IMR-90 (cell line): ENCODE results near the gene ZAP70. TPM values are rescaled to one million over a fixed set of nuclear protein-coding genes. Genes with fewer than 3 reads are reported as not detected.

Experiments used
- ATAC-seq: fragments of 200-7000 bp; cut with Tn5 transposase; 2 replicates; pipeline ENCODE4 v1.9.1; 2020; ENCODE audit warnings: low read depth, mild to moderate bottlenecking, moderate library complexity
- BruUV-seq: library from RNA; stranded (reverse); fragments of 400-500 nt; replicated peaks from 2 replicates; lab custom pipeline; 2021; lab: Mats Ljungman, UMichigan
- CTCF ChIA-PET: fragments of 300-600 bp; formaldehyde crosslinking; extraction: SDS; loops from one replicate; lab custom pipeline; 2021; ENCODE audit warnings: antibody characterized with exemption; lab: Yijun Ruan, JAX
- POLR2A ChIA-PET: fragments of 300-600 bp; sonication (Branson Sonifier 250); formaldehyde crosslinking; loops from one replicate; lab custom pipeline; 2022; ENCODE audit warnings: antibody characterized with exemption; ENCODE audit not compliant: unreplicated experiment; lab: Charles Lee
- DNase-seq: peaks from one replicate; pipeline ENCODE4 v3.0.0; 2013
- H2AFZ ChIP-seq: replicated peaks from 2 replicates; pipeline ENCODE3; 2013; ENCODE audit warnings: low read length, mild to moderate bottlenecking; ENCODE audit not compliant: poor library complexity
- H2AK5ac ChIP-seq: 2 replicates; pipeline ENCODE4 v1.6.1; 2013; ENCODE audit warnings: low read depth, low read length, inconsistent platforms
- H2AK9ac ChIP-seq: replicated peaks from 2 replicates; pipeline ENCODE3; 2013; ENCODE audit warnings: mild to moderate bottlenecking, low read depth, low read length, moderate library complexity; ENCODE audit not compliant: poor library complexity
- H2BK120ac ChIP-seq: 2 replicates; pipeline ENCODE4 v1.6.1; 2013; ENCODE audit warnings: low read depth, low read length, inconsistent platforms
- H2BK15ac ChIP-seq: 3 replicates; pipeline ENCODE4 v1.6.1; 2013; ENCODE audit warnings: low read depth, low read length, inconsistent platforms
- H2BK20ac ChIP-seq: 2 replicates; pipeline ENCODE4 v1.6.1; 2013; ENCODE audit warnings: low read depth, mild to moderate bottlenecking, inconsistent platforms, low read length, moderate library complexity
- H2BK5ac ChIP-seq: 2 replicates; pipeline ENCODE4 v1.6.1; 2013; ENCODE audit warnings: mild to moderate bottlenecking, low read depth, low read length, inconsistent platforms; ENCODE audit not compliant: poor library complexity, severe bottlenecking
- H3K14ac ChIP-seq: replicated peaks from 2 replicates; pipeline ENCODE4 v1.6.1; 2013; ENCODE audit warnings: low read depth, low read length, inconsistent platforms
- H3K18ac ChIP-seq: 2 replicates; pipeline ENCODE4 v1.6.1; 2013; ENCODE audit warnings: low read depth, low read length, control low read depth
- H3K23ac ChIP-seq: 2 replicates; pipeline ENCODE4 v1.6.1; 2013; ENCODE audit warnings: low read depth, low read length, inconsistent platforms
- H3K27ac ChIP-seq: 2 replicates; pipeline ENCODE4 v1.5.1; 2013; ENCODE audit warnings: mild to moderate bottlenecking, control low read depth, low read length; ENCODE audit not compliant: insufficient read depth
- H3K27me3 ChIP-seq: 2 replicates; pipeline ENCODE4 v1.6.1; 2013; ENCODE audit warnings: low read length; ENCODE audit not compliant: control insufficient read depth, insufficient read depth
- H3K36me3 ChIP-seq: 2 replicates; pipeline ENCODE4 v1.6.1; 2013; ENCODE audit warnings: low read length, mixed read lengths; ENCODE audit not compliant: control insufficient read depth, insufficient read depth
- H3K4ac ChIP-seq: 2 replicates; pipeline ENCODE4 v1.6.1; 2013; ENCODE audit warnings: low read depth, low read length, inconsistent platforms
- H3K4me1 ChIP-seq: 2 replicates; pipeline ENCODE4 v1.6.1; 2013; ENCODE audit warnings: low read length, mixed read lengths; ENCODE audit not compliant: control insufficient read depth, insufficient read depth
- H3K4me2 ChIP-seq: 2 replicates; pipeline ENCODE4 v1.6.1; 2013; ENCODE audit warnings: low read depth, mild to moderate bottlenecking, control low read depth, low read length, moderate library complexity
- H3K4me3 ChIP-seq: 2 replicates; pipeline ENCODE4 v1.5.1; 2013; ENCODE audit warnings: low read depth, mild to moderate bottlenecking, control low read depth, low read length, moderate library complexity; ENCODE audit not compliant: insufficient read depth
- H3K56ac ChIP-seq: 2 replicates; pipeline ENCODE4 v1.6.1; 2013; ENCODE audit warnings: low read length, inconsistent platforms; ENCODE audit not compliant: insufficient read depth; ENCODE audit errors: extremely low read depth
- H3K79me1 ChIP-seq, 2 experiments: 2 replicates each; pipeline ENCODE4 v1.6.1; 2013; ENCODE audit warnings: low read length in 2 of 2, inconsistent platforms in 1 of 2, low read depth in 1 of 2
- H3K9ac ChIP-seq: 2 replicates; pipeline ENCODE4 v1.6.1; 2013; ENCODE audit warnings: low read depth, low read length, control low read depth
- H3K9me1 ChIP-seq: 2 replicates; pipeline ENCODE4 v1.6.1; 2013; ENCODE audit warnings: low read length, inconsistent platforms; ENCODE audit not compliant: insufficient read depth
- H3K9me3 ChIP-seq: 2 replicates; pipeline ENCODE4 v1.6.1; 2013; ENCODE audit warnings: low read length; ENCODE audit not compliant: control insufficient read depth, insufficient read depth
- H4K20me1 ChIP-seq: 2 replicates; pipeline ENCODE4 v1.6.1; 2013; ENCODE audit warnings: low read length, inconsistent platforms; ENCODE audit not compliant: insufficient read depth
- H4K5ac ChIP-seq: 2 replicates; pipeline ENCODE4 v1.6.1; 2013; ENCODE audit warnings: mild to moderate bottlenecking, low read depth, low read length, control low read depth
- H4K8ac ChIP-seq, 2 experiments: 2 replicates each; pipeline ENCODE4 v1.6.1; 2013; ENCODE audit warnings: low read depth in 2 of 2, low read length in 2 of 2, control low read depth in 1 of 2, inconsistent platforms in 1 of 2
- H4K91ac ChIP-seq: 2 replicates; pipeline ENCODE4 v1.6.1; 2013; ENCODE audit warnings: low read depth, low read length, inconsistent platforms; ENCODE audit not compliant: insufficient read depth
- BHLHE40 ChIP-seq: fragments of 150-350 bp; IDR thresholded peaks from 2 replicates; pipeline ENCODE4 v1.6.1; 2016; ENCODE audit warnings: mild to moderate bottlenecking, low read depth, low read length
- CEBPB ChIP-seq: IDR thresholded peaks from 2 replicates; pipeline ENCODE4 v1.6.1; 2012; ENCODE audit warnings: low read depth, low read length, improper control_type of control experiment
- FOS ChIP-seq: fragments of 150-350 bp; IDR thresholded peaks from 2 replicates; pipeline ENCODE4 v1.6.1; 2016; ENCODE audit warnings: low read depth, low read length
- MAZ ChIP-seq: IDR thresholded peaks from 2 replicates; pipeline ENCODE4 v1.6.1; 2012; ENCODE audit warnings: low read depth, mild to moderate bottlenecking, low read length, improper control_type of control experiment, moderate library complexity, borderline replicate concordance
- NFE2L2 ChIP-seq: fragments of 150-350 bp; IDR thresholded peaks from 2 replicates; pipeline ENCODE4 v1.6.1; 2016; ENCODE audit warnings: low read depth, mild to moderate bottlenecking, low read length
- POLR2A ChIP-seq: IDR thresholded peaks from 2 replicates; pipeline ENCODE4 v1.6.1; 2012; ENCODE audit warnings: mild to moderate bottlenecking, low read depth, low read length
- RAD21 ChIP-seq: IDR thresholded peaks from 2 replicates; pipeline ENCODE4 v1.6.1; 2012; ENCODE audit warnings: low read length, improper control_type of control experiment
- RCOR1 ChIP-seq: IDR thresholded peaks from 2 replicates; pipeline ENCODE4 v1.6.1; 2012; ENCODE audit warnings: mild to moderate bottlenecking, low read length, improper control_type of control experiment; ENCODE audit not compliant: insufficient replicate concordance
- RFX5 ChIP-seq: IDR thresholded peaks from 2 replicates; pipeline ENCODE4 v1.8.0; 2012; ENCODE audit warnings: low read depth, mild to moderate bottlenecking, low read length, moderate library complexity
- SMC3 ChIP-seq: fragments of 150-350 bp; IDR thresholded peaks from 2 replicates; pipeline ENCODE4 v1.6.1; 2016; ENCODE audit warnings: low read depth, mild to moderate bottlenecking, antibody characterized with exemption, low read length, moderate library complexity
- WGBS, 2 experiments: methylation state at CpG; one replicate each; pipeline versions ENCODE4 v1.1.5 to v1.1.7; 2013; ENCODE audit warnings: missing lambda C conversion rate in 2 of 2; ENCODE audit not compliant: insufficient read length in 1 of 2; ENCODE audit errors: extremely low coverage in 2 of 2; 5-methylcytosine and 5-hydroxymethylcytosine counted together
- dilution Hi-C: fragments of 300-500 bp; cut with HindIII; formaldehyde crosslinking; loops from one replicate; pipeline ENCODE4 v1.14.3; 2018; ENCODE audit warnings: low sequenced_read_pairs; ENCODE audit not compliant: unreplicated experiment
- in situ Hi-C: fragments of 300-500 bp; cut with MboI; formaldehyde crosslinking; loops from 3 replicates; pipeline ENCODE4 v1.14.3; 2019; ENCODE audit warnings: low sequenced_read_pairs, inconsistent platforms, mixed read lengths
- intact Hi-C: fragments of 100-400 bp; cut with micrococcal nuclease; formaldehyde crosslinking; loops from 2 replicates; pipeline ENCODE4 v1.10.0; 2022
- polyA plus RNA-seq, 3 experiments: library from polyadenylated mRNA; depleted of rRNA; stranded (reverse); fragments of >200 nt; gene quantifications; 2 replicates each; pipeline ENCODE4 v1.2.3, GENCODE V29; 2012; ENCODE audit warnings: low replicate concordance in 1 of 3
- total RNA-seq: library from RNA; depleted of rRNA; stranded (reverse); fragments of >200 nt; gene quantifications from 2 replicates; pipeline ENCODE4 v1.2.3, GENCODE V29; 2012
- TF ChIP-seq, protein P1 (sequence below): conservative IDR thresholded peaks from 2 replicates; pipeline ENCODE4 v1.5.1; 2012; ENCODE audit warnings: mild to moderate bottlenecking, low read depth, low read length, improper control_type of control experiment
- TF ChIP-seq, protein P2 (sequence below): fragments of 150-350 bp; IDR thresholded peaks from 2 replicates; pipeline ENCODE4 v1.6.1; 2016; ENCODE audit warnings: low read depth, mild to moderate bottlenecking, low read length, moderate library complexity, borderline replicate concordance
- TF ChIP-seq, protein P3 (sequence below): fragments of 150-350 bp; IDR thresholded peaks from 2 replicates; pipeline ENCODE4 v1.6.1; 2017; ENCODE audit warnings: mild to moderate bottlenecking, antibody characterized with exemption, low read length, low read depth

Gene ZAP70
- total and polyA plus RNA-seq, 2 of the 4 experiments (the other 2 are of a cell fraction): under 0.01 to 0.09 TPM

DNA sequence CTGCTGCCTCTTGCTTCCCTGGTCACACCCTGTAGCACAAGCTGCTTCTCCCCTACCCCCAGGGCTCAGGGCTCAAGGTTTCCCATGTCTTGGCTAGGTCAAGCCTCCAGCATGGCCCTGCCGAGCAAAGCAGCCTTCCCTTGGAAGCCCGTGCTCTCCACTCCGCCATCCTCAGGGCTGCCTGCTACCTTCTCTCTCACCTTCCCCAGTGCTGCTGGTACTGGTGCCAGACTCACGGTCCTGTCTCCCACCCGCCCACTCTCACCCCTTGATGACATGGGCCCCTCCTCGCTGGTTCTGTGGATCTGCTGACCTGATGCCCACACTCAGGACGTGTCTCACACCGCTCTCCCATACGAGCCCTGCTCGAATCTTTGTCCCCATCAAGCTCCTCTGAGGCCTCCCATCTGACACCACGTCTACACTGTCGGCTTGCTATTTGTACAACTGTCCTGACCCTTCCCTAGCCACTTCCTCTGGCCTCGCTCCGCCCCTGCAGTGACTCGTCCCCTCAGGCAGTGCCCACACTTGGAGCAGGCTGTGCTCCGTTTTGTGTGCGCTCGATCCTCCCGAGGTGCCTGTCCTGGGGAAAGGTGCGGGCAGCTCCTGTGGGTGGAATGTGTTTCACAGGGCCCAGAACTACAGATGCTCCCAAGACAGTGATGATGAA is 49.9 kb downstream of the ZAP70 start:
- Histone ChIP-seq H2AK5ac (no peak overlapping the region), H3K23ac (no peak overlapping the region), H2BK20ac (no peak overlapping the region), H3K4me1 (no peaks in the 10 kb centered on the region), H3K9me3 (no peaks in the 10 kb centered on the region), H2BK15ac (no peak overlapping the region), H3K27me3 (no peaks in the 10 kb centered on the region), H2AFZ (peak overlapping the region; percentile 55), H4K8ac (0 out of 4 replicates have a peak overlapping the region, but pooled peaks of 1 of the 2 experiments have one; percentile 4), H3K4ac (no peak overlapping the region), H3K14ac (no peak overlapping the region), H3K4me3 (no peak overlapping the region), H4K91ac (no peak overlapping the region), H3K9me1 (peaks cover 13% of the 10 kb centered on the region; the same call in 1 of the 2 replicates), H4K5ac (no peak overlapping the region), H2BK120ac (no peak overlapping the region), H3K9ac (no peak overlapping the region), H2AK9ac (no peak overlapping the region), H4K20me1 (no peaks in the 10 kb centered on the region), H3K27ac (no peak overlapping the region), H2BK5ac (peak overlapping the region; percentile 3), H3K4me2 (no peak overlapping the region), H3K18ac (no peak overlapping the region), H3K79me1 (no peaks in the 10 kb centered on the region), H3K56ac (no peak overlapping the region), H3K36me3 (peaks cover 53% of the 10 kb centered on the region)
- BruUV-seq: no TSS peak
- CTCF ChIA-PET: interaction anchor here (1.3 kb wide), 1 partner anchor 173 kb away, joined by 3 read pairs; no protein-coding TSS in a partner anchor
- intact Hi-C loops: loop anchor here (10.0 kb wide), 1 partner anchor 59 kb away; no protein-coding TSS in a partner anchor
- peak; percentile 20 for DNase-seq
- TF ChIP-seq FOS (no peak), NFE2L2 (no peak), CEBPB (no peak), POLR2A (no peak), MAZ (no peak), RCOR1 (no peak), RAD21 (no peak), RFX5 (no peak), SMC3 (no peak), BHLHE40 (no peak)
- TF ChIP-seq, protein P1, sequence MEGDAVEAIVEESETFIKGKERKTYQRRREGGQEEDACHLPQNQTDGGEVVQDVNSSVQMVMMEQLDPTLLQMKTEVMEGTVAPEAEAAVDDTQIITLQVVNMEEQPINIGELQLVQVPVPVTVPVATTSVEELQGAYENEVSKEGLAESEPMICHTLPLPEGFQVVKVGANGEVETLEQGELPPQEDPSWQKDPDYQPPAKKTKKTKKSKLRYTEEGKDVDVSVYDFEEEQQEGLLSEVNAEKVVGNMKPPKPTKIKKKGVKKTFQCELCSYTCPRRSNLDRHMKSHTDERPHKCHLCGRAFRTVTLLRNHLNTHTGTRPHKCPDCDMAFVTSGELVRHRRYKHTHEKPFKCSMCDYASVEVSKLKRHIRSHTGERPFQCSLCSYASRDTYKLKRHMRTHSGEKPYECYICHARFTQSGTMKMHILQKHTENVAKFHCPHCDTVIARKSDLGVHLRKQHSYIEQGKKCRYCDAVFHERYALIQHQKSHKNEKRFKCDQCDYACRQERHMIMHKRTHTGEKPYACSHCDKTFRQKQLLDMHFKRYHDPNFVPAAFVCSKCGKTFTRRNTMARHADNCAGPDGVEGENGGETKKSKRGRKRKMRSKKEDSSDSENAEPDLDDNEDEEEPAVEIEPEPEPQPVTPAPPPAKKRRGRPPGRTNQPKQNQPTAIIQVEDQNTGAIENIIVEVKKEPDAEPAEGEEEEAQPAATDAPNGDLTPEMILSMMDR: no peak
- TF ChIP-seq, protein P2, sequence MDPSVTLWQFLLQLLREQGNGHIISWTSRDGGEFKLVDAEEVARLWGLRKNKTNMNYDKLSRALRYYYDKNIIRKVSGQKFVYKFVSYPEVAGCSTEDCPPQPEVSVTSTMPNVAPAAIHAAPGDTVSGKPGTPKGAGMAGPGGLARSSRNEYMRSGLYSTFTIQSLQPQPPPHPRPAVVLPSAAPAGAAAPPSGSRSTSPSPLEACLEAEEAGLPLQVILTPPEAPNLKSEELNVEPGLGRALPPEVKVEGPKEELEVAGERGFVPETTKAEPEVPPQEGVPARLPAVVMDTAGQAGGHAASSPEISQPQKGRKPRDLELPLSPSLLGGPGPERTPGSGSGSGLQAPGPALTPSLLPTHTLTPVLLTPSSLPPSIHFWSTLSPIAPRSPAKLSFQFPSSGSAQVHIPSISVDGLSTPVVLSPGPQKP: no peak
- TF ChIP-seq, protein P3, sequence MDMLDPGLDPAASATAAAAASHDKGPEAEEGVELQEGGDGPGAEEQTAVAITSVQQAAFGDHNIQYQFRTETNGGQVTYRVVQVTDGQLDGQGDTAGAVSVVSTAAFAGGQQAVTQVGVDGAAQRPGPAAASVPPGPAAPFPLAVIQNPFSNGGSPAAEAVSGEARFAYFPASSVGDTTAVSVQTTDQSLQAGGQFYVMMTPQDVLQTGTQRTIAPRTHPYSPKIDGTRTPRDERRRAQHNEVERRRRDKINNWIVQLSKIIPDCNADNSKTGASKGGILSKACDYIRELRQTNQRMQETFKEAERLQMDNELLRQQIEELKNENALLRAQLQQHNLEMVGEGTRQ: no peak
- POLR2A ChIA-PET: no interaction called here
- dilution Hi-C loops: no loop called here
- ATAC-seq: peak; percentile 42
- in situ Hi-C loops: no loop called here
- WGBS, 2 experiments: 89% methylated on average over 5 of the region's 20 CpGs; no CpG with 5 or more reads in 1 of the 2 experiments
